ENCODE results near the gene CRHR2. TPM values are rescaled to one million over a fixed set of nuclear protein-coding genes. Genes with fewer than 3 reads are reported as not detected.

CRHR2 gene
- total and polyA plus RNA-seq, 8 donors, result 0.06 to 0.79 (median 0.50) TPM

- FAIRE-seq, result no peak
- TF ChIP-seq CTCF (IDR thresholded peaks at IDR 0.05), result no peak
- H3K27ac ChIP-seq, result no peak overlapping the region
- H3K4me3 ChIP-seq, result no peak overlapping the region
- no peaks in the 10 kb centered on the region for H3K4me1 ChIP-seq
- DNase-seq, result no peak
- no peak for ATAC-seq
- H3K36me3 ChIP-seq, result no peaks in the 10 kb centered on the region
- no peaks in the 10 kb centered on the region for H3K9me3 ChIP-seq
- intact Hi-C loops (cut with DNase I), result no loop called here
- 77 to 92% methylated on average over 6 of the region's 6 CpGs for WGBS, 2 donors
- no peaks in the 10 kb centered on the region for H3K27me3 ChIP-seq
These were observed 31.1 kb upstream of the CRHR2 start for GRCh38 chr7:30713392-30713791.

- Histone ChIP-seq H3K9me3 (no peaks in the 10 kb centered on the region), H3K36me3 (no peaks in the 10 kb centered on the region), H3K27me3 (no peaks in the 10 kb centered on the region), H3K4me1 (no peaks in the 10 kb centered on the region), H3K27ac (no peak overlapping the region), H3K4me3 (no peak overlapping the region)
- intact Hi-C loops (cut with DNase I), result no loop called here
- no peak for TF ChIP-seq CTCF (IDR thresholded peaks at IDR 0.05)
- DNase-seq (peak in 1 of 6 donors; percentile 30), ATAC-seq (peak in 3 of 4 donors; percentile 26 to 59 (median 50)), FAIRE-seq (no peak)
- 61 to 73% methylated on average over 4 of the region's 4 CpGs for WGBS, 2 donors
These were observed 28.4 kb upstream of the CRHR2 start for GRCh38 chr7:30710669-30711068.

GRCh38 chr7:30709549-30709948 is 27.3 kb upstream of the CRHR2 start:
- 82 to 90% methylated on average over 6 of the region's 6 CpGs for WGBS, 2 donors

GRCh38 chr7:30708983-30709382 is 26.7 kb upstream of the CRHR2 start:
- FAIRE-seq (no peak), DNase-seq (no peak), ATAC-seq (peak in 3 of 4 donors; percentile 16 to 60 (median 32))
- WGBS, 2 donors, result 85 to 91% methylated on average over 3 of the region's 3 CpGs
- Histone ChIP-seq H3K27ac (no peak overlapping the region), H3K9me3 (no peaks in the 10 kb centered on the region), H3K4me1 (no peaks in the 10 kb centered on the region), H3K27me3 (no peaks in the 10 kb centered on the region), H3K4me3 (no peak overlapping the region), H3K36me3 (no peaks in the 10 kb centered on the region)
- intact Hi-C loops (cut with DNase I), result no loop called here
- no peak for TF ChIP-seq CTCF (IDR thresholded peaks at IDR 0.05)

More at GRCh38 chr7:30709549-30709948, 27.3 kb upstream of the CRHR2 start:
- H3K4me1 ChIP-seq, result no peaks in the 10 kb centered on the region
- no peak overlapping the region for H3K4me3 ChIP-seq
- H3K36me3 ChIP-seq, result no peaks in the 10 kb centered on the region
- intact Hi-C loops (cut with DNase I), result no loop called here
- TF ChIP-seq CTCF (IDR thresholded peaks at IDR 0.05), result no peak
- H3K27me3 ChIP-seq, result no peaks in the 10 kb centered on the region
- DNase-seq, result no peak
- FAIRE-seq, result no peak
- peak in 1 of 4 donors; percentile 14 for ATAC-seq
- no peaks in the 10 kb centered on the region for H3K9me3 ChIP-seq
- H3K27ac ChIP-seq, result no peak overlapping the region

GRCh38 chr7:30708412-30708811 is 26.2 kb upstream of the CRHR2 start:
- ATAC-seq (no peak), FAIRE-seq (no peak), DNase-seq (no peak)
- Histone ChIP-seq H3K4me1 (no peaks in the 10 kb centered on the region), H3K4me3 (no peak overlapping the region), H3K27ac (no peak overlapping the region), H3K36me3 (no peaks in the 10 kb centered on the region), H3K27me3 (no peaks in the 10 kb centered on the region), H3K9me3 (no peaks in the 10 kb centered on the region)
- no peak for TF ChIP-seq CTCF (IDR thresholded peaks at IDR 0.05)
- WGBS, 2 donors, result 78 to 89% methylated on average over 4 of the region's 4 CpGs
- intact Hi-C loops (cut with DNase I), result no loop called here
